ENCODE results near the gene THEMIS.

DNA sequence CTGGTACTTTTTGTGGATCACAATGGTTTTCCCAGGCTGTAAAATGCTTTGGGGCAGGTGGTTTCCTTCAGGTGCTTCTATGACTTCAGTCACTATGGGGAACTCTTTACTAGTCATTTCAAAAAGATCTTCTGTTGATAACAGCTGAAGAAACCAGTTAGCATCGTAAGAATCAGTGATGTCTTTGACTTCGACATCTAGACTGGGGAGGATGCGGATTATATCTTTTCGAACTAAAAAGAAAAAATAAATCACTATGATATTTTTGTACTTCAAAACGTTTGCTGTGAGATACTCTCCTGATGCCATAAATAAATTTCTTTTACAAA, 87.2 kb downstream of the THEMIS start:
- TF ChIP-seq, protein P1, sequence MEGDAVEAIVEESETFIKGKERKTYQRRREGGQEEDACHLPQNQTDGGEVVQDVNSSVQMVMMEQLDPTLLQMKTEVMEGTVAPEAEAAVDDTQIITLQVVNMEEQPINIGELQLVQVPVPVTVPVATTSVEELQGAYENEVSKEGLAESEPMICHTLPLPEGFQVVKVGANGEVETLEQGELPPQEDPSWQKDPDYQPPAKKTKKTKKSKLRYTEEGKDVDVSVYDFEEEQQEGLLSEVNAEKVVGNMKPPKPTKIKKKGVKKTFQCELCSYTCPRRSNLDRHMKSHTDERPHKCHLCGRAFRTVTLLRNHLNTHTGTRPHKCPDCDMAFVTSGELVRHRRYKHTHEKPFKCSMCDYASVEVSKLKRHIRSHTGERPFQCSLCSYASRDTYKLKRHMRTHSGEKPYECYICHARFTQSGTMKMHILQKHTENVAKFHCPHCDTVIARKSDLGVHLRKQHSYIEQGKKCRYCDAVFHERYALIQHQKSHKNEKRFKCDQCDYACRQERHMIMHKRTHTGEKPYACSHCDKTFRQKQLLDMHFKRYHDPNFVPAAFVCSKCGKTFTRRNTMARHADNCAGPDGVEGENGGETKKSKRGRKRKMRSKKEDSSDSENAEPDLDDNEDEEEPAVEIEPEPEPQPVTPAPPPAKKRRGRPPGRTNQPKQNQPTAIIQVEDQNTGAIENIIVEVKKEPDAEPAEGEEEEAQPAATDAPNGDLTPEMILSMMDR (IDR thresholded peaks at IDR 0.05; ENCODE audit: poor library complexity, severe bottlenecking) = no peak
- TF ChIP-seq SMC3 (conservative IDR thresholded peaks at IDR 0.05; ENCODE audit: poor library complexity) (no peak), RAD21 (conservative IDR thresholded peaks at IDR 0.05) (no peak)

All from neural cell (in vitro differentiated cells).